SU-DHL-6 (cell line): ENCODE measurements around the gene HOXD10.

Experiments
- H2AFZ ChIP-seq: fragments of 200-600 bp; sonication (generic); 2 replicates; pipeline ENCODE4 v1.6.1; 2014; ENCODE audit warnings: low read depth, mild to moderate bottlenecking, moderate library complexity, mixed read lengths, antibody characterized with exemption, low read length; ENCODE audit not compliant: severe bottlenecking
- H3F3A ChIP-seq: fragments of 200-600 bp; shearing (Covaris generic); 2 replicates; pipeline ENCODE4 v1.6.0; 2016; ENCODE audit warnings: antibody characterized with exemption, mild to moderate bottlenecking; ENCODE audit not compliant: insufficient read depth
- H3K27ac ChIP-seq: fragments of 200-600 bp; sonication (generic); 2 replicates; pipeline ENCODE4 v1.5.1; 2016; ENCODE audit warnings: low read depth, mild to moderate bottlenecking, low read length, moderate library complexity, mixed read lengths
- H3K27me3 ChIP-seq: fragments of 200-600 bp; sonication (generic), shearing (Covaris generic); 2 replicates; pipeline ENCODE4 v1.6.0; 2014; ENCODE audit warnings: mild to moderate bottlenecking, low read length
- H3K36me3 ChIP-seq: fragments of 200-600 bp; sonication (generic); 2 replicates; pipeline ENCODE4 v1.6.1; 2014; ENCODE audit warnings: mild to moderate bottlenecking, low read length, mixed read lengths
- H3K4me2 ChIP-seq: fragments of 300-600, 200-600 bp; shearing (Covaris generic), sonication (generic); 2 replicates; pipeline ENCODE4 v1.6.0; 2014; ENCODE audit warnings: low read length, low read depth, mild to moderate bottlenecking; ENCODE audit not compliant: poor library complexity, severe bottlenecking
- H3K4me3 ChIP-seq: fragments of 200-600 bp; sonication (generic); 2 replicates; pipeline ENCODE4 v1.5.1; 2014; ENCODE audit warnings: antibody characterized with exemption, low read length, mild to moderate bottlenecking, mixed read lengths; ENCODE audit not compliant: insufficient read depth, poor library complexity, severe bottlenecking
- H3K79me2 ChIP-seq: fragments of 200-600 bp; sonication (generic); 2 replicates; pipeline ENCODE4 v1.6.1; 2014; ENCODE audit warnings: mild to moderate bottlenecking, low read length, moderate library complexity; ENCODE audit not compliant: insufficient read depth
- H3K9ac ChIP-seq: fragments of 200-600 bp; sonication (generic); 2 replicates; pipeline ENCODE4 v1.7.0; 2014; ENCODE audit warnings: mild to moderate bottlenecking, low read length
- H3K9me2 ChIP-seq: fragments of 200-600 bp; sonication (generic); replicated peaks from 2 replicates; pipeline ENCODE4 v1.6.1; 2014; ENCODE audit warnings: low read length; ENCODE audit not compliant: insufficient read depth
- H3K9me3 ChIP-seq: fragments of 200-600 bp; sonication (generic); 2 replicates; pipeline ENCODE4 v1.6.1; 2014; ENCODE audit warnings: low read length, mixed read lengths; ENCODE audit not compliant: insufficient read depth
- H4K20me1 ChIP-seq: fragments of 200-600 bp; sonication (generic); 2 replicates; pipeline ENCODE4 v1.6.1; 2014; ENCODE audit warnings: low read depth, mild to moderate bottlenecking, antibody characterized with exemption, low read length, moderate library complexity, mixed read lengths
- EZH2phosphoT487 ChIP-seq: fragments of 200-600 bp; sonication (generic), shearing (Covaris generic); conservative IDR thresholded peaks from 2 replicates; pipeline ENCODE4 v1.6.1; 2018; ENCODE audit warnings: mild to moderate bottlenecking, antibody characterized with exemption, low read length, moderate library complexity, mixed read lengths
- TF ChIP-seq, protein P1 (sequence below): fragments of 200-600 bp; sonication (generic); IDR thresholded peaks from one replicate; pipeline ENCODE4 v1.5.1; 2017; ENCODE audit warnings: antibody characterized with exemption, mild to moderate bottlenecking, low read length, moderate library complexity; ENCODE audit not compliant: insufficient read depth, poor library complexity, severe bottlenecking

HOXD10 gene

DNA sequence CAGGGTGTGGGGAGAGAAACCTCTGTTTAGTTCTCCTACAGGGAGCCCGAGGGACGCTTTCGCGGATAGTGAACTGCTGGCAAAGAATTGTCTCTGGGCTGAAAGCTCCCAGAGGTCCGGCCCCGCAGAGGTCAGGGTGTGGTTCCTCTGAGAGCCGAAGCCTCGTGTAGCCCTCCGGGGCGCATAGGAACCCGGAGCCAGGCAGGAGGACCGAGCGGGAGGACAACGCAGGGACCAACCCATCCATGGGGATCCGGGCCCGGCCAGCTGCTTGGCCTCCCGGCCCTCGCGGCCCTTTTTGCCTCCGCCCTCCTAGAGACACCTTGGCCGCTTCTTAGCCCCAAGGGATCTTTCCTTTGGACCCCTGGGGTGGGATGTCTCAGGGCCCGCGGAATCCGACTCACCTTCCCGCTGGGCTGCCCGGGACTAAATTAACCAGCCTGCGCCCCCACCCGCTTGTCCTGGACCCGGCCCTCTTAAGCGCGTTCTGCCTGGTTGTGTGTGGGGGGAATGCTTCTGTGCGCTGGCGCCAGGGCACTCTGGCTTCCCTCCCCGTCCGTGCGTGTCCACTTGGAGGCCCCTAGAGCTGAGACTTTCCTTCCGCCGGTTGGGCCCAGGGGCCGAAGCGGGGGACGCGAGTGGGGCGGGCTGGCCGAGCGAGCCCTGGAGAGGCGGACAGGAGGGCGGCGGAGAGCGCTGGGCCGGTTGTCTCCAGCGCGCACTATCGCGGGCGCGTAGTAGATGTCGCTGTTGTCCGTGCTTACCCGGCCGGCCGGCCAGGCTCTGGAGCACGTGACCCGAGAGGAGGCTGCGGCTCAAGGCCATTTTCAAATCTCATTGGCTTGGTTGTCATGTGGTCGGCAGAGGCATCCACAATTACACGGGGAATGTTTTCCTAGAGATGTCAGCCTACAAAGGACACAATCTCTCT is at the start of gene HOXD10:
Gene HOXD10, plus strand, starts transcription at position 896 of the 931 bp plus-strand sequence. CDS start 56 bp downstream, outside the sequence.
- no peak within 1 kb of the TSS for H3K4me2 ChIP-seq
- no peak within 1 kb of the TSS for H3K9ac ChIP-seq
- no peak for TF ChIP-seq EZH2phosphoT487
- TF ChIP-seq, protein P1, sequence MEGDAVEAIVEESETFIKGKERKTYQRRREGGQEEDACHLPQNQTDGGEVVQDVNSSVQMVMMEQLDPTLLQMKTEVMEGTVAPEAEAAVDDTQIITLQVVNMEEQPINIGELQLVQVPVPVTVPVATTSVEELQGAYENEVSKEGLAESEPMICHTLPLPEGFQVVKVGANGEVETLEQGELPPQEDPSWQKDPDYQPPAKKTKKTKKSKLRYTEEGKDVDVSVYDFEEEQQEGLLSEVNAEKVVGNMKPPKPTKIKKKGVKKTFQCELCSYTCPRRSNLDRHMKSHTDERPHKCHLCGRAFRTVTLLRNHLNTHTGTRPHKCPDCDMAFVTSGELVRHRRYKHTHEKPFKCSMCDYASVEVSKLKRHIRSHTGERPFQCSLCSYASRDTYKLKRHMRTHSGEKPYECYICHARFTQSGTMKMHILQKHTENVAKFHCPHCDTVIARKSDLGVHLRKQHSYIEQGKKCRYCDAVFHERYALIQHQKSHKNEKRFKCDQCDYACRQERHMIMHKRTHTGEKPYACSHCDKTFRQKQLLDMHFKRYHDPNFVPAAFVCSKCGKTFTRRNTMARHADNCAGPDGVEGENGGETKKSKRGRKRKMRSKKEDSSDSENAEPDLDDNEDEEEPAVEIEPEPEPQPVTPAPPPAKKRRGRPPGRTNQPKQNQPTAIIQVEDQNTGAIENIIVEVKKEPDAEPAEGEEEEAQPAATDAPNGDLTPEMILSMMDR = no peak
- H3K36me3 ChIP-seq = no peaks in the 10 kb centered on the region
- H3K9me3 ChIP-seq = no peaks in the 10 kb centered on the region
- H3F3A ChIP-seq = no peaks in the 10 kb centered on the region
- H3K27me3 ChIP-seq = no peaks in the 10 kb centered on the region
- no peak within 1 kb of the TSS for H2AFZ ChIP-seq
- H3K79me2 ChIP-seq = no peaks in the 10 kb centered on the region
- no peaks in the 10 kb centered on the region for H3K9me2 ChIP-seq
- no peak within 1 kb of the TSS for H3K27ac ChIP-seq
- H3K4me3 ChIP-seq = no peak within 1 kb of the TSS
- no peaks in the 10 kb centered on the region for H4K20me1 ChIP-seq

DNA sequence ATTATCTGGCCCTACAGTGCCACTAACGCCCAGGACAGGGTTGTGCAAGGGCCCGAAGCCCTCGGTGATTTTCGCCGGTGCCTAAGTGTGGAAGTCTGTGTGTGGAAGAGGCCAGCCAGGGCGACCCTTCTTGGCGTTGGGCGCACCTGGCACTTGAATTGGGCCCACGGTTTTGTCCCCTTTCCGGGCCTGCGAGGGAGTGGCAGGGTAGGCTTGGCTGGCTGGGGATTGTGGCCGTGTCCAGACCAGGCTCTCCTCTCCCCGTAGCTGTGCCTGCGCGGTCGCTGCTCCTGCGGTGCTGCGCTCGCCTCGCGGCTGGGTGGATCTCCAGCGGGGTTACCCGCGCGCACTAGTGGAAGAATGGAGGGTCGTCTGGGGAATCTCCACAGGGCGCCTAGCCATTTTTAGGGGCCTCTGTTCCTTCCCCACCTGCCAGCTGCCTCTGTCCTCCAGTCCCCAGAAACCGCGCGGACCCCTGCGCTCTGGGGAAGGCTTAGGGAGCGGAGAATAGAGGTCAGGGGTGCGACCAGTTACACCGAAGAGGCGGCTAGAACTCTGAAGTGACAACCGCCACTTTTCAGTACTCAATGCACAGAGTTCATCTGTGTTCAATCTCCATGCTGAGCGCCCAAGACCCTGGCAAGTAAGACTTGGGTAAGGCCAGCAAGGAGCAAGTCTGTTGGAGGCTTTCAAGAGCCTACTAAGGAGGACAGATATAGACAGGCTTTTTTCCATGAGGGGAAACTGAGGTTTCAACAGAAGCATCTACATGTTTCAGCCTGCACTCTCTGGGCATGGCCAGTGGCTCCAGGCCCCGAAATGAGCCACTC is 48.8 kb upstream of the HOXD10 start:
- Histone ChIP-seq H4K20me1 (no peaks in the 10 kb centered on the region), H3K4me2 (no peak overlapping the region), H3K9ac (no peak overlapping the region), H3K27ac (no peak overlapping the region), H3K36me3 (no peaks in the 10 kb centered on the region), H3K9me3 (no peaks in the 10 kb centered on the region), H3K4me3 (no peak overlapping the region), H3K9me2 (no peaks in the 10 kb centered on the region), H3F3A (no peaks in the 10 kb centered on the region), H2AFZ (no peak overlapping the region), H3K27me3 (no peaks in the 10 kb centered on the region), H3K79me2 (no peaks in the 10 kb centered on the region)
- no peak for TF ChIP-seq EZH2phosphoT487
- TF ChIP-seq, protein P1 = no peak

DNA sequence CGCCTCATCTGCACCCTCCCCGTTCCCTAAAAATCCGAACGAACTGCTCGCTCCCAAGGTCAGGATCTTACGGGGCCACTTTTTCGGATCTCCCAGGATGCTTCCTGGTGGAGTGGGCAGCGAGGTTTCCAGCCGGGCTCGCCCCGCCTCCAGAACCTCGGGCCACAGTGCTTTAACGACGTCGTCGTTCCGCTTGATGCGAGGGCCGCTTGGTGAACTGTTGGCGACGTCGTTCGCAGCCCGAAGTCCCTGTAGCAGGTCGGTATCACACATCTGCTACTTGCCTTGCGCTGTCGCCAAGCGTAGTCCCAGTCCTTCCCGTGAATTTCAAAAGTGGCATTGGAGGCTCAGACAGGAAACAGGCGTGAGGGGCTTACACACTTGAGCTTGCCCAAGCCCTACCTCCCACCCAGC is 48.2 kb upstream of the HOXD10 start:
- Histone ChIP-seq H3K27ac (no peak overlapping the region), H3F3A (no peaks in the 10 kb centered on the region), H4K20me1 (no peaks in the 10 kb centered on the region), H3K9me2 (no peaks in the 10 kb centered on the region), H2AFZ (no peak overlapping the region), H3K27me3 (no peaks in the 10 kb centered on the region), H3K36me3 (no peaks in the 10 kb centered on the region), H3K4me2 (no peak overlapping the region), H3K4me3 (no peak overlapping the region), H3K9ac (no peak overlapping the region), H3K9me3 (no peaks in the 10 kb centered on the region), H3K79me2 (no peaks in the 10 kb centered on the region)
- TF ChIP-seq, protein P1 = no peak
- no peak for TF ChIP-seq EZH2phosphoT487
